K562 (cell line): Measurements from ENCODE around the gene TMEM72. TPM values are rescaled to one million over a fixed set of nuclear protein-coding genes. Genes with fewer than 3 reads are reported as not detected.

Experiments used
- ATAC-seq: fragments of 200-7000 bp; cut with Tn5 transposase; 3 replicates; pipeline ENCODE4 v1.9.1; 2020; ENCODE audit warnings: moderate library complexity
- BruUV-seq: library from RNA; stranded (reverse); fragments of 400-500 nt; replicated peaks from 2 replicates; lab custom pipeline; 2021; lab: Mats Ljungman, UMichigan
- CTCF ChIA-PET: fragments of 300-600 bp; formaldehyde crosslinking; extraction: SDS; loops from one replicate; lab custom pipeline; 2021; ENCODE audit warnings: low intra/inter-chr PET ratio; lab: Yijun Ruan, JAX
- POLR2A ChIA-PET: fragments of 300-600, 350-650 bp; sonication (Branson Sonifier 250); formaldehyde crosslinking; extraction: SDS; loops from one replicate; lab custom pipeline; 2021; ENCODE audit warnings: antibody characterized with exemption, inconsistent platforms; lab: Yijun Ruan, JAX
- DNase-seq, 4 experiments: peaks; one replicate each; pipeline versions ENCODE4 v3.0.0 to v3.0.0-alpha.2; 2011 to 2018; ENCODE audit warnings: low spot score in 3 of 4, mixed read lengths in 3 of 4; ENCODE audit errors: extremely low read depth in 1 of 4
- FAIRE-seq: peaks from 2 replicates; lab custom pipeline; 2011; peaks lifted over from hg19 to GRCh38; lab: Jason Lieb, UNC
- H2AFZ ChIP-seq: 2 replicates; pipeline ENCODE4 v1.6.0; 2011; ENCODE audit warnings: low read depth, low read length, control low read depth, inconsistent platforms
- H3K27ac ChIP-seq: fragments of 200-600 bp; 3 replicates; pipeline ENCODE4 v1.8.0; 2011; ENCODE audit warnings: low read depth, mild to moderate bottlenecking, control low read depth, inconsistent platforms, low read length, moderate library complexity, mixed read lengths; ENCODE audit errors: extremely low read depth
- H3K27me3 ChIP-seq, 2 experiments: fragments of 300-600 bp in 1 of 2; 2 replicates in 1 of 2; 3 replicates in 1 of 2; pipeline versions ENCODE4 v1.6.0 to v1.8.0; 2011; ENCODE audit warnings: inconsistent platforms in 2 of 2, low read length in 2 of 2, mild to moderate bottlenecking in 1 of 2, mixed read lengths in 1 of 2, moderate library complexity in 1 of 2; ENCODE audit not compliant: control insufficient read depth in 2 of 2, insufficient read depth in 2 of 2
- H3K36me3 ChIP-seq: fragments of 300-600 bp; 3 replicates; pipeline ENCODE4 v1.8.0; 2011; ENCODE audit warnings: mild to moderate bottlenecking, low read length, inconsistent platforms; ENCODE audit not compliant: control insufficient read depth, insufficient read depth
- H3K4me1 ChIP-seq, 2 experiments: fragments of 200-600 bp in 1 of 2; replicated peaks in 1 of 2; 2 replicates in 1 of 2; 3 replicates in 1 of 2; pipeline versions ENCODE4 v1.5.1 to v1.8.0; 2011; ENCODE audit warnings: inconsistent platforms in 2 of 2, low read length in 2 of 2, mild to moderate bottlenecking in 1 of 2, mixed read lengths in 1 of 2, moderate library complexity in 1 of 2; ENCODE audit not compliant: control insufficient read depth in 2 of 2, insufficient read depth in 2 of 2
- H3K4me2 ChIP-seq: 2 replicates; pipeline ENCODE4 v1.6.1; 2011; ENCODE audit warnings: low read length, control low read depth, inconsistent platforms, mixed read lengths; ENCODE audit not compliant: insufficient read depth
- H3K4me3 ChIP-seq: fragments of 200-600 bp; sonication (generic), shearing (Covaris generic); 2 replicates; pipeline ENCODE4 v1.5.1; 2016; ENCODE audit warnings: control low read depth, inconsistent platforms
- H3K79me2 ChIP-seq: fragments of 200-600 bp; 3 replicates; pipeline ENCODE4 v1.8.0; 2011; ENCODE audit warnings: low read length, inconsistent platforms; ENCODE audit not compliant: control insufficient read depth, insufficient read depth
- H3K9ac ChIP-seq, 2 experiments: 2 replicates each; pipeline versions ENCODE4 v1.6.0 to v1.6.1; 2011; ENCODE audit warnings: low read depth in 2 of 2, low read length in 2 of 2, control low read depth in 1 of 2, inconsistent platforms in 1 of 2, mild to moderate bottlenecking in 1 of 2, mixed read lengths in 1 of 2; ENCODE audit not compliant: insufficient read depth in 1 of 2
- H3K9me1 ChIP-seq: one replicate; pipeline ENCODE4 v1.6.0; 2011; ENCODE audit warnings: inconsistent platforms, mild to moderate bottlenecking, low read length, moderate library complexity; ENCODE audit not compliant: control insufficient read depth, insufficient read depth
- H3K9me3 ChIP-seq: replicated peaks from 2 replicates; pipeline ENCODE4 v1.5.1; 2011; ENCODE audit warnings: low read depth, low read length, inconsistent platforms; ENCODE audit not compliant: control insufficient read depth, insufficient read depth
- H4K20me1 ChIP-seq: replicated peaks from 2 replicates; pipeline ENCODE4 v1.6.1; 2011; ENCODE audit warnings: low read length, inconsistent platforms, mixed read lengths; ENCODE audit not compliant: control insufficient read depth, insufficient read depth
- DPF2 ChIP-seq: fragments of 450-650 bp; IDR thresholded peaks from 2 replicates; pipeline ENCODE4 v1.6.1; 2016
- GABPB1 ChIP-seq: sonication (generic); formaldehyde crosslinking; IDR thresholded peaks from 2 replicates; pipeline ENCODE4 v1.8.0; 2022; ENCODE audit warnings: mild to moderate bottlenecking, missing genetic modification reagents
- NFYB ChIP-seq: IDR thresholded peaks from 2 replicates; pipeline ENCODE4 v1.6.1; 2011; ENCODE audit warnings: mild to moderate bottlenecking, moderate library complexity; ENCODE audit not compliant: insufficient read length; ENCODE audit errors: extremely low read depth
- ZKSCAN1 ChIP-seq: fragments of 150-350 bp; IDR thresholded peaks from 2 replicates; pipeline ENCODE4 v1.6.1; 2016; ENCODE audit warnings: low read depth, low read length
- WGBS: fragments of 100-300 bp; shearing (Covaris generic); methylation state at CpG from one replicate; pipeline ENCODE4 v1.1.6; 2016; ENCODE audit warnings: low coverage, mixed read lengths; ENCODE audit not compliant: insufficient coverage; ENCODE audit errors: missing lambda C conversion rate; 5-methylcytosine and 5-hydroxymethylcytosine counted together
- in situ Hi-C: fragments of 300-500 bp; cut with MboI; formaldehyde crosslinking; loops from 4 replicates; pipeline ENCODE4 v1.15.0; 2018; ENCODE audit warnings: inconsistent platforms, mixed read lengths
- intact Hi-C: fragments of 100-400 bp; cut with micrococcal nuclease; formaldehyde crosslinking; loops from 2 replicates; pipeline ENCODE4 v1.14.2; 2022
- polyA plus RNA-seq, 8 experiments: library from polyadenylated mRNA; depleted of rRNA in 4 of 8; stranded (reverse) in 5 of 8; unstranded in 3 of 8; fragments of >200 nt; fragmentation: Nextera tagmentation in 2 of 8; fragmentation: Illumina TruSeq in 1 of 8; extraction: Ambion mirVana in 2 of 8; extraction: Trizol in 1 of 8; gene quantifications; 2 replicates each; pipeline versions ENCODE4 v1.2.1 to v1.2.3, GENCODE V29; 2011 to 2014; ENCODE audit warnings: inconsistent platforms in 1 of 8, missing spikeins in 1 of 8
- total RNA-seq, 7 experiments: library from RNA; depleted of rRNA in 6 of 7; stranded (reverse); fragments of >200 nt in 6 of 7; fragmentation: Illumina TruSeq in 2 of 7; extraction: Trizol in 2 of 7; gene quantifications; 2 replicates each; pipeline versions ENCODE4 v1.2.1 to v1.2.3, GENCODE V29; 2011 to 2021; ENCODE audit warnings: low replicate concordance in 1 of 7
- TF ChIP-seq, protein P1 (sequence below): fragments of 450-650 bp; formaldehyde crosslinking; IDR thresholded peaks from 2 replicates; pipeline ENCODE4 v1.4.0; 2020; ENCODE audit warnings: mild to moderate bottlenecking, moderate library complexity
- TF ChIP-seq, protein P2 (sequence below): sonication (generic); formaldehyde crosslinking; IDR thresholded peaks from 2 replicates; pipeline ENCODE4 v1.8.0; 2022; ENCODE audit warnings: mild to moderate bottlenecking, low read depth, missing genetic modification reagents
- TF ChIP-seq, protein P3 (sequence below), 2 experiments: fragments of 150-350 bp in 1 of 2; IDR thresholded peaks; 2 replicates each; pipeline ENCODE4 v1.6.1; 2012 to 2016; ENCODE audit warnings: low read depth in 2 of 2, low read length in 2 of 2, mild to moderate bottlenecking in 1 of 2, moderate library complexity in 1 of 2
- TF ChIP-seq, protein P4 (sequence below): IDR thresholded peaks from 2 replicates; pipeline ENCODE4 v1.6.1; 2012; ENCODE audit warnings: low read depth, low read length, improper control_type of control experiment, borderline replicate concordance

Gene TMEM72
- total and polyA plus RNA-seq, 9 of the 15 experiments (the other 6 are each of a cell fraction or from before 2014, with no cell fraction given) = not detected

DNA sequence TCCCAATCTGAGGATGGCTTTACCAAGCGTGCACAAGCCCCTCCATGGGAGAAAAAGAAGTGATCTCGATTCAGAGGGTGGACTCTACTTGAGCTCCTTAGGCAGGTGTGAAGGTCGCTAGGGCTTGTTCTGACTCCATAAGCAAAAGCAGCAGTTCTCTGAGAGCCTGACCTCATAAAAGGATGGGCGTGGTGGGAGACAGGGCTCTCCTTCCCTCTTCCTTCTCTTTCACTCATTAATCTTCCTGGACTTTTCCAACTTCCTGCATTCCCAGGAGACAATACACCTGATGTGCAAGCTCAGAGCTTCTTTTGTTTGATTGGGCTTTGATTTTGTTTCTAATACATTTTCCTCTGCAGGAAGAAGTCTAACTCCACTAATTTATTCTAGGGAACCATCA is 22.3 kb upstream of the TMEM72 start:
- intact Hi-C loops (no loop called here), in situ Hi-C loops (no loop called here)
- no peak for FAIRE-seq
- H3K27ac ChIP-seq = no peak overlapping the region
- no peak for TF ChIP-seq NFYB
- no peak for TF ChIP-seq ZKSCAN1
- no peak for TF ChIP-seq GABPB1
- TF ChIP-seq, protein P1, sequence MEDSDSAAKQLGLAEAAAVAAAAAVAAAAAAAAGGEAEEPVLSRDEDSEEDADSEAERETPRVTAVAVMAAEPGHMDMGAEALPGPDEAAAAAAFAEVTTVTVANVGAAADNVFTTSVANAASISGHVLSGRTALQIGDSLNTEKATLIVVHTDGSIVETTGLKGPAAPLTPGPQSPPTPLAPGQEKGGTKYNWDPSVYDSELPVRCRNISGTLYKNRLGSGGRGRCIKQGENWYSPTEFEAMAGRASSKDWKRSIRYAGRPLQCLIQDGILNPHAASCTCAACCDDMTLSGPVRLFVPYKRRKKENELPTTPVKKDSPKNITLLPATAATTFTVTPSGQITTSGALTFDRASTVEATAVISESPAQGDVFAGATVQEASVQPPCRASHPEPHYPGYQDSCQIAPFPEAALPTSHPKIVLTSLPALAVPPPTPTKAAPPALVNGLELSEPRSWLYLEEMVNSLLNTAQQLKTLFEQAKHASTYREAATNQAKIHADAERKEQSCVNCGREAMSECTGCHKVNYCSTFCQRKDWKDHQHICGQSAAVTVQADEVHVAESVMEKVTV (CRISPR knock-in tag) = no peak
- TF ChIP-seq, protein P2, sequence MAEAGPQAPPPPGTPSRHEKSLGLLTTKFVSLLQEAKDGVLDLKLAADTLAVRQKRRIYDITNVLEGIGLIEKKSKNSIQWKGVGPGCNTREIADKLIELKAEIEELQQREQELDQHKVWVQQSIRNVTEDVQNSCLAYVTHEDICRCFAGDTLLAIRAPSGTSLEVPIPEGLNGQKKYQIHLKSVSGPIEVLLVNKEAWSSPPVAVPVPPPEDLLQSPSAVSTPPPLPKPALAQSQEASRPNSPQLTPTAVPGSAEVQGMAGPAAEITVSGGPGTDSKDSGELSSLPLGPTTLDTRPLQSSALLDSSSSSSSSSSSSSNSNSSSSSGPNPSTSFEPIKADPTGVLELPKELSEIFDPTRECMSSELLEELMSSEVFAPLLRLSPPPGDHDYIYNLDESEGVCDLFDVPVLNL (CRISPR knock-in tag) = no peak
- TF ChIP-seq, protein P3, sequence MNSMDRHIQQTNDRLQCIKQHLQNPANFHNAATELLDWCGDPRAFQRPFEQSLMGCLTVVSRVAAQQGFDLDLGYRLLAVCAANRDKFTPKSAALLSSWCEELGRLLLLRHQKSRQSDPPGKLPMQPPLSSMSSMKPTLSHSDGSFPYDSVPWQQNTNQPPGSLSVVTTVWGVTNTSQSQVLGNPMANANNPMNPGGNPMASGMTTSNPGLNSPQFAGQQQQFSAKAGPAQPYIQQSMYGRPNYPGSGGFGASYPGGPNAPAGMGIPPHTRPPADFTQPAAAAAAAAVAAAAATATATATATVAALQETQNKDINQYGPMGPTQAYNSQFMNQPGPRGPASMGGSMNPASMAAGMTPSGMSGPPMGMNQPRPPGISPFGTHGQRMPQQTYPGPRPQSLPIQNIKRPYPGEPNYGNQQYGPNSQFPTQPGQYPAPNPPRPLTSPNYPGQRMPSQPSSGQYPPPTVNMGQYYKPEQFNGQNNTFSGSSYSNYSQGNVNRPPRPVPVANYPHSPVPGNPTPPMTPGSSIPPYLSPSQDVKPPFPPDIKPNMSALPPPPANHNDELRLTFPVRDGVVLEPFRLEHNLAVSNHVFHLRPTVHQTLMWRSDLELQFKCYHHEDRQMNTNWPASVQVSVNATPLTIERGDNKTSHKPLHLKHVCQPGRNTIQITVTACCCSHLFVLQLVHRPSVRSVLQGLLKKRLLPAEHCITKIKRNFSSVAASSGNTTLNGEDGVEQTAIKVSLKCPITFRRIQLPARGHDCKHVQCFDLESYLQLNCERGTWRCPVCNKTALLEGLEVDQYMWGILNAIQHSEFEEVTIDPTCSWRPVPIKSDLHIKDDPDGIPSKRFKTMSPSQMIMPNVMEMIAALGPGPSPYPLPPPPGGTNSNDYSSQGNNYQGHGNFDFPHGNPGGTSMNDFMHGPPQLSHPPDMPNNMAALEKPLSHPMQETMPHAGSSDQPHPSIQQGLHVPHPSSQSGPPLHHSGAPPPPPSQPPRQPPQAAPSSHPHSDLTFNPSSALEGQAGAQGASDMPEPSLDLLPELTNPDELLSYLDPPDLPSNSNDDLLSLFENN (IDR thresholded peaks at IDR 0.05; ENCODE audit: low read depth in 2 of 2, low read length in 2 of 2) = no peak
- no peak for TF ChIP-seq DPF2
- TF ChIP-seq, protein P4, sequence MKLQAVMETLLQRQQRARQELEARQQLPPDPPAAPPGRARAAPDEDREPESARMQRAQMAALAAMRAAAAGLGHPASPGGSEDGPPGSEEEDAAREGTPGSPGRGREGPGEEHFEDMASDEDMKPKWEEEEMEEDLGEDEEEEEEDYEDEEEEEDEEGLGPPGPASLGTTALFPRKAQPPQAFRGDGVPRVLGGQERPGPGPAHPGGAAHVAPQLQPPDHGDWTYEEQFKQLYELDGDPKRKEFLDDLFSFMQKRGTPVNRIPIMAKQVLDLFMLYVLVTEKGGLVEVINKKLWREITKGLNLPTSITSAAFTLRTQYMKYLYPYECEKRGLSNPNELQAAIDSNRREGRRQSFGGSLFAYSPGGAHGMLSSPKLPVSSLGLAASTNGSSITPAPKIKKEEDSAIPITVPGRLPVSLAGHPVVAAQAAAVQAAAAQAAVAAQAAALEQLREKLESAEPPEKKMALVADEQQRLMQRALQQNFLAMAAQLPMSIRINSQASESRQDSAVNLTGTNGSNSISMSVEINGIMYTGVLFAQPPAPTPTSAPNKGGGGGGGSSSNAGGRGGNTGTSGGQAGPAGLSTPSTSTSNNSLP = no peak
- H2AFZ ChIP-seq = no peak overlapping the region
- POLR2A ChIA-PET = interaction anchor here (0.9 to 1.2 kb wide), 3 partner anchors 10 to 20 kb away, joined by 3 to 5 read pairs (median 3); no protein-coding TSS in a partner anchor
- H3K9ac ChIP-seq = no peak overlapping the region
- no peak for ATAC-seq
- CTCF ChIA-PET = no interaction called here
- 2% methylated on average over 4 of the region's 4 CpGs for WGBS
- H3K27me3 ChIP-seq = peaks cover 4 to 30% of the 10 kb centered on the region in 2 experiments; a peak in 3 of 5 replicates
- no TSS peak for BruUV-seq
- H3K4me3 ChIP-seq = no peak overlapping the region
- no peaks in the 10 kb centered on the region for H3K79me2 ChIP-seq
- H3K4me2 ChIP-seq = no peak overlapping the region
- H4K20me1 ChIP-seq = 0 out of 2 replicates have a peak, but pooled peaks cover 3% of the 10 kb centered on the region
- DNase-seq = no peak
- no peaks in the 10 kb centered on the region for H3K9me3 ChIP-seq
- no peaks in the 10 kb centered on the region for H3K36me3 ChIP-seq
- H3K4me1 ChIP-seq = no peaks in the 10 kb centered on the region; a peak in 1 of 5 replicates
- no peaks in the 10 kb centered on the region for H3K9me1 ChIP-seq
